Left lung (tissue), 10 donors: ENCODE data around the gene NKTR. TPM values are rescaled to one million over a fixed set of nuclear protein-coding genes. Genes with fewer than 3 reads are reported as not detected.

Experiments
- ATAC-seq: fragments of 200-7000 bp; cut with Tn5 transposase; one replicate; pipeline ENCODE4 v1.9.1; 2020; ENCODE audit warnings: moderate library complexity
- DNase-seq, 4 donors: peaks; one replicate each; pipeline ENCODE4 v3.0.0-alpha.2; 2013 to 2020
- H3K27ac ChIP-seq, 2 donors: fragments of 200-600 bp; sonication (generic) in 1 of 2; one replicate each; pipeline versions ENCODE4 v1.5.0 to v1.8.0; 2020 to 2021
- H3K27me3 ChIP-seq, 2 donors: fragments of 200-600 bp; sonication (generic) in 1 of 2; one replicate each; pipeline versions ENCODE4 v1.5.0 to v1.8.0; 2020 to 2021
- H3K36me3 ChIP-seq, 2 donors: fragments of 200-600 bp; sonication (generic) in 1 of 2; one replicate each; pipeline versions ENCODE4 v1.5.0 to v1.8.0; 2020 to 2021
- H3K4me1 ChIP-seq, 2 donors: fragments of 200-600 bp; one replicate each; pipeline ENCODE4 v1.8.0; 2021
- H3K4me3 ChIP-seq, 2 donors: fragments of 200-600 bp; sonication (generic) in 1 of 2; one replicate each; pipeline versions ENCODE4 v1.5.0 to v1.8.0; 2020 to 2021; ENCODE audit warnings: mild to moderate bottlenecking in 1 of 2
- H3K9me3 ChIP-seq, 2 donors: fragments of 200-600 bp; sonication (generic) in 1 of 2; one replicate each; pipeline versions ENCODE4 v1.5.0 to v1.8.0; 2020 to 2021
- CTCF ChIP-seq, 2 donors: fragments of 200-600 bp; sonication (generic) in 1 of 2; IDR thresholded peaks; one replicate each; pipeline versions ENCODE4 v1.5.0 to v1.8.0; 2021; ENCODE audit warnings: antibody characterized with exemption in 2 of 2
- intact Hi-C, 2 donors: fragments of 100-400 bp; cut with DNase I; formaldehyde crosslinking; loops; one replicate each; pipeline versions ENCODE4 v1.11.2 to v1.14.2; 2022
- polyA plus RNA-seq, 6 donors: library from polyadenylated mRNA; unstranded; fragments of 120-200 nt; gene quantifications; one replicate each; pipeline ENCODE4 v1.2.1, GENCODE V29; 2013; ENCODE audit not compliant: insufficient read length in 6 of 6
- total RNA-seq, 2 donors: library from RNA; stranded (reverse); fragmentation: NEBNext Ultra II Directional; extraction: Animal tissue kit (Norgen Biotek cat#: 25700); gene quantifications; one replicate each; pipeline ENCODE4 v1.2.1, GENCODE V29; 2021
- donor health status: DM: no; HTN: yes; CAD: no.
- donor health status: DM: no; HTN: no; CAD: no.

Gene NKTR
- total and polyA plus RNA-seq, 8 donors = 53.7 to 254 (median 207) TPM

DNA sequence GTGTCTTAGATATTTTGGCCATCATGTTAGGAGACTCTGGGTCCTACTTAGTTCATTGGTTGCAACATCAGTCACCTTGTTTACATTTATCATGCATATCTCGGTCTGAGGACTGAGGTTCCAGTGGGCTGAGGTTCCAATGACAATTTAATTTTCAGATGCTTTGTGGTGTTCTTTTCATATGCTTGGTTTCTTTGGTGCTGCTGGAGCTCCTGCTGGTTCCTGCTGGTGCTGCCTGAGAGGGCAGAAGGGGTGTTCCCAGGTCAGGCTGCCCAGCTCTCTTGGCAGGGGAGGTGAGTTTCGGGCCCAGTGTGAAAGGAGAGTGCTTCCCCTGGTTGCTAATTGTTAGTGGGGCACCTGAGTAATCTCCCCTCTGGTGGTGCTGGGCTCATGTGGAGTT is 78.0 kb downstream of the NKTR start:
- H3K4me3 ChIP-seq = no peak overlapping the region
- no peak overlapping the region for H3K27ac ChIP-seq
- DNase-seq (peak in 1 of 4 donors; percentile 7), ATAC-seq (no peak)
- no peaks in the 10 kb centered on the region for H3K36me3 ChIP-seq
- no peak for TF ChIP-seq CTCF (IDR thresholded peaks at IDR 0.05)
- H3K9me3 ChIP-seq = no peaks in the 10 kb centered on the region
- H3K4me1 ChIP-seq = no peaks in the 10 kb centered on the region
- H3K27me3 ChIP-seq = no peaks in the 10 kb centered on the region
- intact Hi-C loops = no loop called here

DNA sequence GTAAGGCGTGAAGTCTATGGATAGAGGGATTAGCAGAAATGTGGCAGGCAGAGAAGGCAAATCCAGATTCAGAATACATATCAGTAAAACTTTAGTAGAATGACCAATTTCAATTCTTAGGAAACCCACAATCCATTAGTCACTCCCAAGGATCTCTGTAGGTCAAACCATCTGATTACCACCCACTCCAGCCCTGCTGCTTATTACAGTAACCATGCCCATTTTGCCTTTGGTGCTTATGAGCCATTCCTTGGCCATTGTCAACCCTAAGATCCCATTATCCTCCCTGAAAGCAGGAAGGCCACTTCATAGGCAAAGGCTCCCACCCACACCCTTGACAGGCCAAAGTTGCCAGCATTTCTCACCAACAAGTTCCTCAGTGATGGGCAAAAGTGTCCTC is 79.8 kb downstream of the NKTR start:
- intact Hi-C loops = no loop called here
- DNase-seq (no peak), ATAC-seq (no peak)
- Histone ChIP-seq H3K27me3 (peaks cover 0 to 8% of the 10 kb centered on the region in 2 donors), H3K36me3 (no peaks in the 10 kb centered on the region), H3K9me3 (no peaks in the 10 kb centered on the region), H3K27ac (no peak overlapping the region), H3K4me3 (no peak overlapping the region), H3K4me1 (peaks cover 0 to 4% of the 10 kb centered on the region in 2 donors)
- no peak for TF ChIP-seq CTCF (IDR thresholded peaks at IDR 0.05)

DNA sequence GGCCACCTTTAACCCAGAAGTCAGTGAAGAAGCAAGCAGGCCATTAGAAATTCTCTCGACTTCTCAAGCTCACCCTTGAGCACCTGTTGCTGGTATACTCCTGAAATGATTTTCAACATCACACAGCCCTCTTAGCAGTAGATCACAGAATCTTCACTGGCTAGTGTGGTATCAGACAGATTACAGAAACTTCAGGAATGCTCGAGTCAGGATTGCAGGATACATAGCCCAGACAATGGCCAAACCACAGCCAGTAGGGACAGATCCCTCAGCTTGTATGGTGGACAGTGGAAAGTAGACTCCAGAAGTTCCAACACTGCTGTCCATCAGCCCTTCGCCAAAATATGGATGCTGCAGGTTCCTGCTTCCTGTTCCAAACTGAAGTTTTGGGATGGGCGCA is 80.3 kb downstream of the NKTR start:
- no peaks in the 10 kb centered on the region for H3K9me3 ChIP-seq
- H3K4me1 ChIP-seq = peaks cover under 1 to 6% of the 10 kb centered on the region in 2 donors
- intact Hi-C loops = no loop called here
- TF ChIP-seq CTCF (IDR thresholded peaks at IDR 0.05) = no peak
- no peaks in the 10 kb centered on the region for H3K36me3 ChIP-seq
- H3K27me3 ChIP-seq = peaks cover 2 to 13% of the 10 kb centered on the region in 2 donors
- ATAC-seq (no peak), DNase-seq (no peak)
- no peak overlapping the region for H3K27ac ChIP-seq
- H3K4me3 ChIP-seq = no peak overlapping the region

DNA sequence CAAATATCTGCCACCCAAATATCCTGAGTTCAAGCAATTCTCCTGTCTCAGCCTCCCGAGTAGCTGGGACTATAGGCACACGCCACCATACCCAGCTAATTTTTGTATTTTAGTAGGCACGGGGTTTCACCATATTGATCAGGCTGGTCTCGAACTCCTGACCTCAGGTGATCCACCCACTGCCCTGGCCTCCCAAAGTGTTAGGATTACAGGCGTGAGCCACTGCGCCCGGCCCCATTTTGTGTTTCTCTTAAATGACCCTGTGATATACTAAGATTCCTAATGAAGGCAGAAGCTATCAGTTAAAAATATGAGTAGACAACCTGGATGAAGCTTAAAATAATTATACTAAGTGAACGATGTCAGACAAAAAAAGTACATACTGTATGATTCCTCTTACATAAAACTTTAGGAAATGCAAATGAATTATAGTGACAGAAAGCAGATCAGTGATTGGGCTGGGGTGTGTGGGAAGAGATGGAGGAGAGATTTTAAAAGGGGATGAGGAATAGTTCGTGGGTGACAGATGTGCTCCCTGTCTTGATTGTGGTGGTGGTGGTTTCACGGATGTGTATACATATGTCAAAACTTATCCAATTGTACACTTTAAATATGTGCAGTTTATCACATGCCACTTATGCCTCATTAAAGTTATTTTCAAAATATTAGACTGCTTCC is 81.0 kb downstream of the NKTR start:
- no peak overlapping the region for H3K4me3 ChIP-seq
- no peaks in the 10 kb centered on the region for H3K36me3 ChIP-seq
- no peak overlapping the region for H3K27ac ChIP-seq
- TF ChIP-seq CTCF (IDR thresholded peaks at IDR 0.05) = no peak
- H3K9me3 ChIP-seq = no peaks in the 10 kb centered on the region
- H3K4me1 ChIP-seq = peaks cover 4 to 10% of the 10 kb centered on the region in 2 donors
- no peak for ATAC-seq
- intact Hi-C loops = no loop called here
- no peak for DNase-seq
- H3K27me3 ChIP-seq = peaks cover 8 to 20% of the 10 kb centered on the region in 2 donors

- Histone ChIP-seq H3K36me3 (no peaks in the 10 kb centered on the region), H3K4me3 (no peak overlapping the region), H3K9me3 (no peaks in the 10 kb centered on the region), H3K4me1 (peaks cover 4 to 10% of the 10 kb centered on the region in 2 donors), H3K27ac (no peak overlapping the region), H3K27me3 (peaks cover 11 to 29% of the 10 kb centered on the region in 2 donors)
- ATAC-seq (no peak), DNase-seq (peak in 1 of 4 donors; percentile 10)
- TF ChIP-seq CTCF (IDR thresholded peaks at IDR 0.05) = no peak
- intact Hi-C loops = no loop called here
These were observed 82.0 kb downstream of the NKTR start for GRCh38 chr3:42682301-42683070.
